Endothelial cell of umbilical vein (primary cell): ENCODE measurements around the gene ANXA2. TPM values are rescaled to one million over a fixed set of nuclear protein-coding genes. Genes with fewer than 3 reads are reported as not detected.

Source experiments
- BruUV-seq: library from RNA; stranded (reverse); fragments of 400-500 nt; replicated peaks from 2 replicates; lab custom pipeline; 2021; lab: Mats Ljungman, UMichigan
- CTCF ChIA-PET: fragments of 300-600, 350-600 bp; sonication (Branson Sonifier 250); formaldehyde crosslinking; loops from one replicate; lab custom pipeline; 2021; ENCODE audit warnings: antibody characterized with exemption, inconsistent platforms; lab: Charles Lee
- POLR2A ChIA-PET: fragments of 300-600, 350-600 bp; sonication (Branson Sonifier 250); formaldehyde crosslinking; loops from one replicate; lab custom pipeline; 2021; ENCODE audit warnings: antibody characterized with exemption, inconsistent platforms; lab: Charles Lee
- DNase-seq: peaks from one replicate; pipeline ENCODE4 v3.0.0-alpha.2; 2011; ENCODE audit warnings: low read depth, low spot score
- FAIRE-seq: peaks from 2 replicates; lab custom pipeline; 2011; peaks lifted over from hg19 to GRCh38; lab: Jason Lieb, UNC
- H2AFZ ChIP-seq: 2 replicates; pipeline ENCODE4 v1.6.0; 2012; ENCODE audit warnings: low read depth, low read length, control low read depth, inconsistent platforms
- H3K27ac ChIP-seq: 2 replicates; pipeline ENCODE4 v1.5.1; 2011; ENCODE audit warnings: low read depth, mild to moderate bottlenecking, control low read depth, low read length, moderate library complexity; ENCODE audit not compliant: insufficient read depth
- H3K27me3 ChIP-seq, 2 experiments: 2 replicates each; pipeline versions ENCODE4 v1.6.0 to v1.6.1; 2011; ENCODE audit warnings: low read length in 2 of 2, mixed read lengths in 1 of 2; ENCODE audit not compliant: control insufficient read depth in 2 of 2, insufficient read depth in 2 of 2
- H3K36me3 ChIP-seq, 2 experiments: 2 replicates in 1 of 2; 3 replicates in 1 of 2; pipeline ENCODE4 v1.5.1; 2011; ENCODE audit warnings: low read length in 2 of 2, mild to moderate bottlenecking in 1 of 2, moderate library complexity in 1 of 2; ENCODE audit not compliant: control insufficient read depth in 2 of 2, insufficient read depth in 2 of 2; ENCODE audit errors: extremely low read depth in 1 of 2
- H3K4me1 ChIP-seq: 3 replicates; pipeline ENCODE4 v1.5.1; 2011; ENCODE audit warnings: mild to moderate bottlenecking, low read length; ENCODE audit not compliant: control insufficient read depth, insufficient read depth; ENCODE audit errors: extremely low read depth
- H3K4me2 ChIP-seq: 2 replicates; pipeline ENCODE4 v1.6.1; 2011; ENCODE audit warnings: low read length, control low read depth, mixed read lengths; ENCODE audit not compliant: insufficient read depth
- H3K4me3 ChIP-seq, 3 experiments: fragments of 200-600 bp in 1 of 3; sonication (generic), shearing (Covaris generic) in 1 of 3; replicated peaks in 1 of 3; 2 replicates each; pipeline ENCODE4 v1.5.1; 2011 to 2016; ENCODE audit warnings: control low read depth in 3 of 3, low read length in 3 of 3, mild to moderate bottlenecking in 2 of 3, inconsistent platforms in 1 of 3, low read depth in 1 of 3, moderate library complexity in 1 of 3; ENCODE audit not compliant: insufficient read depth in 1 of 3
- H3K79me2 ChIP-seq: 2 replicates; pipeline ENCODE4 v1.6.0; 2012; ENCODE audit warnings: low read length, inconsistent platforms; ENCODE audit not compliant: control insufficient read depth, insufficient read depth
- H3K9ac ChIP-seq: replicated peaks from 2 replicates; pipeline ENCODE3; 2011; ENCODE audit warnings: low read length, control low read depth; ENCODE audit not compliant: insufficient read depth; ENCODE audit errors: extremely low read depth
- H3K9me1 ChIP-seq: replicated peaks from 3 replicates; pipeline ENCODE4 v1.6.0; 2011; ENCODE audit warnings: mild to moderate bottlenecking, low read length; ENCODE audit not compliant: control insufficient read depth, insufficient read depth; ENCODE audit errors: extremely low read depth
- H3K9me3 ChIP-seq: replicated peaks from 2 replicates; pipeline ENCODE4 v1.5.1; 2012; ENCODE audit warnings: low read length, inconsistent platforms; ENCODE audit not compliant: control insufficient read depth, insufficient read depth
- H4K20me1 ChIP-seq: replicated peaks from 2 replicates; pipeline ENCODE3; 2011; ENCODE audit warnings: mild to moderate bottlenecking, low read length; ENCODE audit not compliant: control insufficient read depth, insufficient read depth; ENCODE audit errors: extremely low read depth
- EZH2 ChIP-seq: IDR thresholded peaks from 2 replicates; pipeline ENCODE4 v1.6.1; 2012; ENCODE audit warnings: borderline replicate concordance, low read depth, mild to moderate bottlenecking, moderate library complexity, low read length, inconsistent platforms; ENCODE audit not compliant: severe bottlenecking
- FOS ChIP-seq: IDR thresholded peaks from 2 replicates; pipeline ENCODE4 v1.6.1; 2011; ENCODE audit warnings: mild to moderate bottlenecking, low read length, moderate library complexity, borderline replicate concordance; ENCODE audit not compliant: insufficient read depth
- GATA2 ChIP-seq: IDR thresholded peaks from 2 replicates; pipeline ENCODE4 v1.7.0; 2011; ENCODE audit warnings: low read depth, mild to moderate bottlenecking, moderate library complexity, mixed read lengths, low read length; ENCODE audit not compliant: insufficient read length, insufficient read depth
- MAX ChIP-seq: IDR thresholded peaks from 2 replicates; pipeline ENCODE4 v1.6.1; 2011; ENCODE audit not compliant: insufficient read depth, insufficient read length
- POLR2A ChIP-seq: IDR thresholded peaks from 2 replicates; pipeline ENCODE4 v1.6.1; 2012; ENCODE audit warnings: low read depth, mild to moderate bottlenecking, control low read depth, low read length
- POLR2AphosphoS5 ChIP-seq: IDR thresholded peaks from 2 replicates; pipeline ENCODE4 v1.6.1; 2012; ENCODE audit warnings: low read depth, mild to moderate bottlenecking, control low read depth, low read length, moderate library complexity; ENCODE audit not compliant: insufficient read depth
- dilution Hi-C: fragments of 300-500 bp; cut with MboI; formaldehyde crosslinking; loops from one replicate; pipeline ENCODE4 v1.15.0; 2019; ENCODE audit warnings: low sequenced_read_pairs; ENCODE audit not compliant: extremely low pct_ligation_motif_present
- intact Hi-C: fragments of 100-400 bp; cut with micrococcal nuclease; formaldehyde crosslinking; loops from one replicate; pipeline ENCODE4 v1.10.0; 2022
- polyA plus RNA-seq, 4 experiments: library from polyadenylated mRNA; depleted of rRNA in 3 of 4; stranded (reverse) in 3 of 4; unstranded in 1 of 4; fragments of >200 nt; gene quantifications; 2 replicates each; pipeline versions ENCODE4 v1.2.1 to v1.2.3, GENCODE V29; 2011 to 2012; ENCODE audit warnings: missing spikeins in 1 of 4
- total RNA-seq: library from RNA; stranded (reverse); gene quantifications from 2 replicates; pipeline ENCODE4 v1.2.3, GENCODE V29; 2021

ANXA2 gene
- total and polyA plus RNA-seq, 2 donors (not counting 3 experiments of a cell fraction or from before 2014, with no cell fraction given), result 2,725 to 3,299 TPM

- CTCF ChIA-PET, result interaction anchor here (1.4 kb wide), 1 partner anchor 13 kb away, joined by 4 read pairs; no protein-coding TSS in a partner anchor
Observed at GRCh38 chr15:60346653-60347052, 51.1 kb downstream of the ANXA2 start.

GRCh38 chr15:60346077-60346476 is 51.7 kb downstream of the ANXA2 start:
- no peaks in the 10 kb centered on the region for H3K9me1 ChIP-seq
- POLR2A ChIA-PET, result no interaction called here
- no TSS peak for BruUV-seq
- FAIRE-seq (no peak), DNase-seq (no peak)
- H4K20me1 ChIP-seq, result no peaks in the 10 kb centered on the region
- H3K27ac ChIP-seq, result no peak overlapping the region
- no peaks in the 10 kb centered on the region for H3K27me3 ChIP-seq
- dilution Hi-C loops, result no loop called here
- H3K36me3 ChIP-seq, result peaks cover 42 to 45% of the 10 kb centered on the region in 2 experiments
- H2AFZ ChIP-seq, result no peak overlapping the region
- H3K4me2 ChIP-seq, result no peak overlapping the region
- TF ChIP-seq POLR2AphosphoS5 (peak; percentile 17), POLR2A (no peak), EZH2 (no peak), FOS (no peak)
- peaks cover 2% of the 10 kb centered on the region for H3K79me2 ChIP-seq
- intact Hi-C loops, result no loop called here
- CTCF ChIA-PET, result interaction anchor here (0.6 kb wide), 1 partner anchor 163 kb away, joined by 3 read pairs; no protein-coding TSS in a partner anchor
- no peaks in the 10 kb centered on the region for H3K4me1 ChIP-seq
- H3K4me3 ChIP-seq, result no peak overlapping the region
- H3K9me3 ChIP-seq, result no peaks in the 10 kb centered on the region
- H3K9ac ChIP-seq, result no peak overlapping the region

More at GRCh38 chr15:60346653-60347052, 51.1 kb downstream of the ANXA2 start:
- dilution Hi-C loops (no loop called here), intact Hi-C loops (no loop called here)
- Histone ChIP-seq H3K4me1 (no peaks in the 10 kb centered on the region), H3K9me3 (no peaks in the 10 kb centered on the region), H3K27me3 (no peaks in the 10 kb centered on the region), H3K79me2 (peaks cover 2% of the 10 kb centered on the region), H3K4me2 (no peak overlapping the region), H3K4me3 (no peak overlapping the region), H3K9me1 (no peaks in the 10 kb centered on the region), H4K20me1 (no peaks in the 10 kb centered on the region), H3K9ac (no peak overlapping the region), H2AFZ (no peak overlapping the region), H3K27ac (no peak overlapping the region), H3K36me3 (peaks cover 48 to 50% of the 10 kb centered on the region in 2 experiments)
- no peak for TF ChIP-seq MAX
- peak; percentile 24 for TF ChIP-seq POLR2A
- TF ChIP-seq GATA2, result no peak
- no peak for DNase-seq
- no TSS peak for BruUV-seq
- FAIRE-seq, result no peak
- POLR2A ChIA-PET, result no interaction called here
